Smooth muscle cell (in vitro differentiated cells): ENCODE results near the gene INKA2. TPM values are rescaled to one million over a fixed set of nuclear protein-coding genes. Genes with fewer than 3 reads are reported as not detected.

Experiments
- DNase-seq: peaks from one replicate; lab custom pipeline; 2025; ENCODE audit not compliant: unreplicated experiment; lab: John Stamatoyannopoulos, UW
- H2AFZ ChIP-seq: fragments of 200-600 bp; sonication (generic); 2 replicates; pipeline ENCODE4 v1.6.0; 2016; ENCODE audit warnings: antibody characterized with exemption, low read depth, mild to moderate bottlenecking
- H3F3A ChIP-seq: fragments of 200-600 bp; sonication (generic); 2 replicates; pipeline ENCODE4 v1.6.0; 2017; ENCODE audit warnings: antibody characterized with exemption, low read depth
- H3K27ac ChIP-seq: fragments of 200-600 bp; sonication (generic); 2 replicates; pipeline ENCODE4 v1.5.1; 2016; ENCODE audit warnings: low read depth, mild to moderate bottlenecking
- H3K27me3 ChIP-seq: fragments of 200-600 bp; sonication (generic); 2 replicates; pipeline ENCODE4 v1.6.1; 2016; ENCODE audit warnings: low read depth, mild to moderate bottlenecking
- H3K36me3 ChIP-seq: fragments of 200-600 bp; sonication (generic); 2 replicates; pipeline ENCODE4 v1.5.1; 2016; ENCODE audit warnings: low read depth
- H3K4me1 ChIP-seq: fragments of 200-600 bp; sonication (generic); 2 replicates; pipeline ENCODE4 v1.5.1; 2016; ENCODE audit warnings: low read depth
- H3K4me2 ChIP-seq: fragments of 200-600 bp; sonication (generic); 2 replicates; pipeline ENCODE4 v1.6.0; 2016; ENCODE audit warnings: mild to moderate bottlenecking
- H3K4me3 ChIP-seq: fragments of 200-600 bp; sonication (generic); 2 replicates; pipeline ENCODE4 v1.5.1; 2016; ENCODE audit warnings: mild to moderate bottlenecking
- H3K79me2 ChIP-seq: fragments of 200-600 bp; sonication (generic); 2 replicates; pipeline ENCODE4 v1.6.0; 2016; ENCODE audit warnings: low read depth, mild to moderate bottlenecking
- H3K9ac ChIP-seq: fragments of 200-600 bp; sonication (generic); 2 replicates; pipeline ENCODE4 v1.6.0; 2016; ENCODE audit warnings: low read depth
- H3K9me3 ChIP-seq: fragments of 200-600 bp; sonication (generic); replicated peaks from 2 replicates; pipeline ENCODE4 v1.5.1; 2016; ENCODE audit warnings: low read depth
- H4K20me1 ChIP-seq: fragments of 200-600 bp; sonication (generic); 2 replicates; pipeline ENCODE4 v1.6.0; 2016; ENCODE audit warnings: low read depth
- WGBS: methylation state at CpG from one replicate; pipeline ENCODE4 v1.1.7; 2016; ENCODE audit warnings: low lambda C conversion rate; 5-methylcytosine and 5-hydroxymethylcytosine counted together
- polyA plus RNA-seq: library from polyadenylated mRNA; unstranded; fragments of >200 nt; fragmentation: Nextera tagmentation; extraction: Ambion mirVana; gene quantifications from 2 replicates; pipeline ENCODE4 v1.2.1, GENCODE V29; 2016
- total RNA-seq: library from RNA; depleted of rRNA; stranded (reverse); fragments of >200 nt; gene quantifications from 2 replicates; pipeline ENCODE4 v1.2.3, GENCODE V29; 2014
- TF ChIP-seq, protein P1 (sequence below): fragments of 200-600 bp; sonication (generic); IDR thresholded peaks from 2 replicates; pipeline ENCODE4 v1.5.1; 2017; ENCODE audit warnings: borderline replicate concordance, mild to moderate bottlenecking, antibody characterized with exemption; ENCODE audit not compliant: insufficient read depth, poor library complexity, severe bottlenecking

The INKA2 gene
- total and polyA plus RNA-seq, 2 experiments from 2014 or later = 1.8 TPM; not detected in 1

DNA sequence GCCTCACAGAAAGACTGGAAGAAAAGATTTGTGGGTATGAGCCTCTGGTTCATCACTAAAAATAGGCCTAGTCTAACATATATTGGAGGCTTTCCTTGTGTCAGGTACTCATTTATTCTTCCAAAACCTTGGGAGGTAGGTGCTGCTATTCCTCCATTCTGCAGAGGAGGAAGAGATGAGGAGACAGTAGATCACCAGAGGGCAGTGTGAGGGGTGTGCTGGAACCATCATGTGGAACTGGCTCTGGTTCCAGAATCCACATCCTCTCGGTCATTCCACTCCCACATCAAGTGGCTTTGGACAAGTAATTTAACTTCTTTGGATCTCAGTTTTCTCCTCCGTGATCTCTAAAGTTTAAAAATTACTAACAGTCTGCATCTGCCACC lies 7.4 kb upstream of the INKA2 start:
- no peaks in the 10 kb centered on the region for H3K36me3 ChIP-seq
- no peaks in the 10 kb centered on the region for H4K20me1 ChIP-seq
- H3K27ac ChIP-seq = no peak overlapping the region
- H3K79me2 ChIP-seq = no peaks in the 10 kb centered on the region
- peaks cover 10% of the 10 kb centered on the region for H3K4me1 ChIP-seq
- H2AFZ ChIP-seq = no peak overlapping the region
- H3K27me3 ChIP-seq = peaks cover 6% of the 10 kb centered on the region
- H3K4me2 ChIP-seq = no peak overlapping the region
- TF ChIP-seq, protein P1, sequence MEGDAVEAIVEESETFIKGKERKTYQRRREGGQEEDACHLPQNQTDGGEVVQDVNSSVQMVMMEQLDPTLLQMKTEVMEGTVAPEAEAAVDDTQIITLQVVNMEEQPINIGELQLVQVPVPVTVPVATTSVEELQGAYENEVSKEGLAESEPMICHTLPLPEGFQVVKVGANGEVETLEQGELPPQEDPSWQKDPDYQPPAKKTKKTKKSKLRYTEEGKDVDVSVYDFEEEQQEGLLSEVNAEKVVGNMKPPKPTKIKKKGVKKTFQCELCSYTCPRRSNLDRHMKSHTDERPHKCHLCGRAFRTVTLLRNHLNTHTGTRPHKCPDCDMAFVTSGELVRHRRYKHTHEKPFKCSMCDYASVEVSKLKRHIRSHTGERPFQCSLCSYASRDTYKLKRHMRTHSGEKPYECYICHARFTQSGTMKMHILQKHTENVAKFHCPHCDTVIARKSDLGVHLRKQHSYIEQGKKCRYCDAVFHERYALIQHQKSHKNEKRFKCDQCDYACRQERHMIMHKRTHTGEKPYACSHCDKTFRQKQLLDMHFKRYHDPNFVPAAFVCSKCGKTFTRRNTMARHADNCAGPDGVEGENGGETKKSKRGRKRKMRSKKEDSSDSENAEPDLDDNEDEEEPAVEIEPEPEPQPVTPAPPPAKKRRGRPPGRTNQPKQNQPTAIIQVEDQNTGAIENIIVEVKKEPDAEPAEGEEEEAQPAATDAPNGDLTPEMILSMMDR = no peak
- no peaks in the 10 kb centered on the region for H3K9me3 ChIP-seq
- H3K9ac ChIP-seq = no peak overlapping the region
- no peaks in the 10 kb centered on the region for H3F3A ChIP-seq
- 90% methylated on average over 2 of the region's 2 CpGs for WGBS
- no peak for DNase-seq
- no peak overlapping the region for H3K4me3 ChIP-seq

DNA sequence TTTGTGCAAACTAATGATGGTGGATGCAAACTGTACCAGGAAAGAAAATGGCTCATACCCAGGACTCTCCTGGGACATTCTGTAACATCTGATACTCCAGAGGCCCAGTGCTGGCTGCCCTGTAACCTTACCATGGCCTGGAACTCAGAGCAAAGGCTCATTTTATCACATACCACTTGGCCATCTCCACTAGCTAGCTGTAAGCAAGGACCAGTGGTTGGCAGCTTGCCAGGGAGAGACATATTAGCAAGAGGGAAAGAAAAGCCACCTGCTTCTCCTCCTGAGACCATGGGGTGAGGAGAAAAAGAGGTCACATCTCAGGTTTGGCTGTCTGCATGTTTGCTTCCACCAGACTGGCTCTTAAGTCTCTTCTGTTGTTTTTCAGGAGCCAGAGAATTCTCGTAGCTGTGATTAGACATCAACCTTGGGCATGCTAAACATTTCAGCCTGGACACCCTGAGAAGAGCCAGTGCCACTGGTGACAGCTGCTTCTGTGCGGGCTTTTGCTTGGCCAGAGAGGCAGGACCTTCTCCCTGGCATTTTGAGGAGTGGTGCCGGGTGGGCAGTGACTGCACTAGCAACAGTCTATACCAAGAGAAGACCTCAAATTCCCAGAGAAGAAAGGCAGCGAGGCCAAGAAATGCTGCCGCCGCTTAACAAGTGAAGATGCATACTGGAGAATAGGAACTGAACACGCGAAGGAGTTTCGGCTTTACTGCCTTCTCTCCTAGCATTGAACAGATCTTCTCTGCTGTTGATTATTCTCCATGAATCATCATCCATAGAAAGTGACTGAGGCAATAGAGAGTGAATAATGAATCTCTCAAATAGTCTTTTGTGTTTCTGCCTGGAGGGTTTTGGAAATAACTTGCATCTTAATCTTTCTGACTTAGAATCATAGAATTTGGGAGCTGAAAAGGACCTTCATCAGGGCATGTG lies 6.7 kb upstream of the INKA2 start:
- H4K20me1 ChIP-seq = no peaks in the 10 kb centered on the region
- H3K4me3 ChIP-seq = no peak overlapping the region
- no peak overlapping the region for H3K4me2 ChIP-seq
- H3F3A ChIP-seq = no peaks in the 10 kb centered on the region
- WGBS = 91% methylated on average over 9 of the region's 9 CpGs
- H3K36me3 ChIP-seq = no peaks in the 10 kb centered on the region
- no peak overlapping the region for H3K27ac ChIP-seq
- no peak for DNase-seq
- H3K9me3 ChIP-seq = no peaks in the 10 kb centered on the region
- no peak overlapping the region for H3K9ac ChIP-seq
- TF ChIP-seq, protein P1 = no peak
- H3K27me3 ChIP-seq = peaks cover 12% of the 10 kb centered on the region
- H3K4me1 ChIP-seq = peaks cover 10% of the 10 kb centered on the region
- no peak overlapping the region for H2AFZ ChIP-seq
- no peaks in the 10 kb centered on the region for H3K79me2 ChIP-seq

DNA sequence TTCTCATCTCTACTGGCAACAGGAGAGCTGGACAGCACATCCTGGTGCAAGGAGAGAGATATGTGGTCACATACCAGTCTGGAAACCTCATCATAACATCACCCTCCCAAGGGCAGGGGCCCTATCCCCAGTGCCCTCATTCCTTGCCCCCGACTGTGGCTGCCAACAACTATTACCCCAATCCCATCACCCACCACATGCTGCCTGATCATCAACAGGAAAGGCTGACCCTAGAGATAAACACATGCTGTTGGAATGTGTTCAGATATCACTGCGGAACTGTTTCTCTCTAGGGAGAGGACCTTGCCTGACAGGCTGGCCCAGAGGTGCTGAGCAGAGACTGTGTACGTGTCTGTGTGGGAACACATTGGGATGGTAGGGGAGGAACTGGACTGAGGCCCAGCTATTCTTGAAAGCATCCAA lies 4.5 kb upstream of the INKA2 start:
- Histone ChIP-seq H3K9ac (no peak overlapping the region), H2AFZ (no peak overlapping the region)
- DNase-seq = no peak

More for the DNA sequence above, 4.5 kb upstream of the INKA2 start:
- Histone ChIP-seq H3K4me3 (no peak overlapping the region), H3F3A (no peaks in the 10 kb centered on the region), H3K27me3 (peaks cover 13% of the 10 kb centered on the region), H3K9me3 (no peaks in the 10 kb centered on the region), H3K36me3 (no peaks in the 10 kb centered on the region), H3K27ac (no peak overlapping the region), H3K79me2 (no peaks in the 10 kb centered on the region), H3K4me1 (no peaks in the 10 kb centered on the region), H4K20me1 (no peaks in the 10 kb centered on the region), H3K4me2 (no peak overlapping the region)
- WGBS = 34% methylated on average over 3 of the region's 3 CpGs
- TF ChIP-seq, protein P1 = no peak
